Measurements from ENCODE around the gene PPP6R2. TPM values are rescaled to one million over a fixed set of nuclear protein-coding genes. Genes with fewer than 3 reads are reported as not detected.

PPP6R2 gene
- total RNA-seq, 2 donors from 2014 or later = 58.7 to 81.2 TPM

DNA sequence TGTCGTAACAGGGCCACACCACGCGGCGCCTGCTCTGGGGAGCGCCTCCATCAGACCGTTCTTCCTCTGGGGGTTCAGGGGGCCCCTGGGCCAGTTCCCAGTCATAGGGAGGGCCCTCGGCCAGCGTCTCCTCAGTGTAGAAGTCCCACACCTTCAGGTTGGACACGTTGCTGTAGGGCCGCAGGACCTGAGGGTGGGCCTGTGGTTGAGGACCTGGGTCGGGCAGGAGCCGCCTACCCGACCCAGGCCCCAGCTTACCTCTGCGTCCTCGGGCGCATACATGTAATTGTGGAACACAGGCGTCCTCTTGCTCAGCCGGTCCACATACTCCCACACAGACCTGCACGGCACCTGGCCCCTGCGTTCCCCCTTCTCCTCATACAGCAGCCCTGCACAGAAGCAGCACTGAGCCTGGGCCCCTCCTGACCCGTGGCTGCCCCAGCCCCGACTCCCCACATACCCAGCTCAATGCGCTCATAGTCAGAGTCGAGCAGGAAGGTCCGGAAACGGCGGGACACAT, 111.5 kb downstream of the PPP6R2 start:
- DNase-seq = no peak
- no peaks in the 10 kb centered on the region for H3K4me1 Mint-ChIP-seq
- H3K27me3 Mint-ChIP-seq (ENCODE audit: insufficient read depth) = no peaks in the 10 kb centered on the region
- no peaks in the 10 kb centered on the region for H3K9me3 Mint-ChIP-seq
- Histone ChIP-seq H3K27me3 (ENCODE audit: control insufficient read depth, insufficient read depth, low read length, poor library complexity, severe bottlenecking) (no peaks in the 10 kb centered on the region), H3K9ac (ENCODE audit: extremely low read depth, low read length, poor library complexity, severe bottlenecking) (no peak overlapping the region), H3K4me1 (ENCODE audit: control insufficient read depth, insufficient read depth, low read length) (no peaks in the 10 kb centered on the region), H3K36me3 (ENCODE audit: control insufficient read depth, insufficient read depth, low read length) (peaks cover 44% of the 10 kb centered on the region), H3K4me3 (ENCODE audit: low read length) (no peak overlapping the region), H3K27ac (ENCODE audit: low read depth, low read length) (no peak overlapping the region), H3K9me3 (ENCODE audit: control insufficient read depth, low read length) (no peaks in the 10 kb centered on the region)
- TF ChIP-seq, protein P1, sequence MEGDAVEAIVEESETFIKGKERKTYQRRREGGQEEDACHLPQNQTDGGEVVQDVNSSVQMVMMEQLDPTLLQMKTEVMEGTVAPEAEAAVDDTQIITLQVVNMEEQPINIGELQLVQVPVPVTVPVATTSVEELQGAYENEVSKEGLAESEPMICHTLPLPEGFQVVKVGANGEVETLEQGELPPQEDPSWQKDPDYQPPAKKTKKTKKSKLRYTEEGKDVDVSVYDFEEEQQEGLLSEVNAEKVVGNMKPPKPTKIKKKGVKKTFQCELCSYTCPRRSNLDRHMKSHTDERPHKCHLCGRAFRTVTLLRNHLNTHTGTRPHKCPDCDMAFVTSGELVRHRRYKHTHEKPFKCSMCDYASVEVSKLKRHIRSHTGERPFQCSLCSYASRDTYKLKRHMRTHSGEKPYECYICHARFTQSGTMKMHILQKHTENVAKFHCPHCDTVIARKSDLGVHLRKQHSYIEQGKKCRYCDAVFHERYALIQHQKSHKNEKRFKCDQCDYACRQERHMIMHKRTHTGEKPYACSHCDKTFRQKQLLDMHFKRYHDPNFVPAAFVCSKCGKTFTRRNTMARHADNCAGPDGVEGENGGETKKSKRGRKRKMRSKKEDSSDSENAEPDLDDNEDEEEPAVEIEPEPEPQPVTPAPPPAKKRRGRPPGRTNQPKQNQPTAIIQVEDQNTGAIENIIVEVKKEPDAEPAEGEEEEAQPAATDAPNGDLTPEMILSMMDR (conservative IDR thresholded peaks at IDR 0.05) = no peak
- no peak overlapping the region for H3K27ac Mint-ChIP-seq
- no peak overlapping the region for H3K4me3 Mint-ChIP-seq
- 88 to 97% methylated on average over 3 to 27 of the region's 27 CpGs for WGBS, 2 experiments (ENCODE audit: insufficient coverage in 1 of 2, insufficient read length in 1 of 2)
- peaks cover 57% of the 10 kb centered on the region for H3K36me3 Mint-ChIP-seq (ENCODE audit: low read depth)

GRCh38 chr22:50455201-50455600, 112.1 kb downstream of the PPP6R2 start:
- TF ChIP-seq, protein P1 (conservative IDR thresholded peaks at IDR 0.05) = no peak
- WGBS, 2 experiments (ENCODE audit: insufficient coverage in 1 of 2, insufficient read length in 1 of 2) = 95 to 97% methylated on average over 15 to 18 of the region's 18 CpGs
- no peaks in the 10 kb centered on the region for H3K9me3 ChIP-seq (ENCODE audit: control insufficient read depth, low read length)
- no peak overlapping the region for H3K27ac Mint-ChIP-seq
- H3K27me3 Mint-ChIP-seq (ENCODE audit: insufficient read depth) = no peaks in the 10 kb centered on the region
- no peaks in the 10 kb centered on the region for H3K4me1 ChIP-seq (ENCODE audit: control insufficient read depth, insufficient read depth, low read length)
- H3K36me3 Mint-ChIP-seq (ENCODE audit: low read depth) = peaks cover 54% of the 10 kb centered on the region
- peaks cover 43% of the 10 kb centered on the region for H3K36me3 ChIP-seq (ENCODE audit: control insufficient read depth, insufficient read depth, low read length)
- no peak overlapping the region for H3K4me3 ChIP-seq (ENCODE audit: low read length)
- H3K27ac ChIP-seq (ENCODE audit: low read depth, low read length) = no peak overlapping the region
- no peak overlapping the region for H3K9ac ChIP-seq (ENCODE audit: extremely low read depth, low read length, poor library complexity, severe bottlenecking)
- no peak overlapping the region for H3K4me3 Mint-ChIP-seq
- DNase-seq = no peak
- H3K27me3 ChIP-seq (ENCODE audit: control insufficient read depth, insufficient read depth, low read length, poor library complexity, severe bottlenecking) = no peaks in the 10 kb centered on the region
- no peaks in the 10 kb centered on the region for H3K9me3 Mint-ChIP-seq
- no peaks in the 10 kb centered on the region for H3K4me1 Mint-ChIP-seq

DNA sequence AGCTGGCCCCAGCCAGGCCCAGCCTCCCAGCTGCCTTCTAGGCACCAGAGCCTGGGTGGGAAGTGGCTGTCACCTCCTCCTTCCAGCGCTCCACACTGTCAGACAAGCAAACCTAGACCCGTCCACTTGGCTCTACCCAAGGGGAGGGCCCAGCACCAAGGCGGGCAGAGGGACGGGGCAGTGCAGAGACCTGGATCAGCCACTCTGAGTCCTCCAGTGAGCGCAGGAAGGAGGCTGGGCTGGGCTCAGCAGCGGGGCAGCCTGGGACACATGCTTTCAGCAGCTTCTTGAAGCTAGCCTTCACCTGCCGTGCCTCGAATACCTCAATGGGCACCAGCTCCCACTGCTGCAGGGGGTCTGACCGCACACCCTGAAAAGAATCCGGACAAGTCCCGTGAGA, 112.9 kb downstream of the PPP6R2 start:
- DNase-seq = no peak
- Histone ChIP-seq H3K4me3 (ENCODE audit: low read length) (no peak overlapping the region), H3K9ac (ENCODE audit: extremely low read depth, low read length, poor library complexity, severe bottlenecking) (no peak overlapping the region), H3K27me3 (ENCODE audit: control insufficient read depth, insufficient read depth, low read length, poor library complexity, severe bottlenecking) (no peaks in the 10 kb centered on the region), H3K27ac (ENCODE audit: low read depth, low read length) (no peak overlapping the region), H3K9me3 (ENCODE audit: control insufficient read depth, low read length) (no peaks in the 10 kb centered on the region), H3K4me1 (ENCODE audit: control insufficient read depth, insufficient read depth, low read length) (no peaks in the 10 kb centered on the region), H3K36me3 (ENCODE audit: control insufficient read depth, insufficient read depth, low read length) (peaks cover 45% of the 10 kb centered on the region)
- Mint-ChIP-seq H3K27me3 (ENCODE audit: insufficient read depth) (no peaks in the 10 kb centered on the region), H3K4me1 (no peaks in the 10 kb centered on the region), H3K27ac (no peak overlapping the region), H3K4me3 (no peak overlapping the region), H3K9me3 (no peaks in the 10 kb centered on the region), H3K36me3 (ENCODE audit: low read depth) (peaks cover 54% of the 10 kb centered on the region)
- 92 to 93% methylated on average over 8 to 11 of the region's 11 CpGs for WGBS, 2 experiments (ENCODE audit: insufficient coverage in 1 of 2, insufficient read length in 1 of 2)
- TF ChIP-seq, protein P1 (conservative IDR thresholded peaks at IDR 0.05) = no peak

All from endodermal cell (in vitro differentiated cells).